Measurements from ENCODE around the gene ICAM4. TPM values are rescaled to one million over a fixed set of nuclear protein-coding genes. Genes with fewer than 3 reads are reported as not detected.

The ICAM4 gene
- total RNA-seq, 2 experiments from 2014 or later, result 0.38 TPM; not detected in 1

- DNase-seq (ENCODE audit: low spot score), result no peak
- ChIA-PET CTCF (ENCODE audit: unreplicated experiment) (interaction anchor here (0.6 kb wide), 1 partner anchor 109 kb away, joined by 7 read pairs; no protein-coding TSS in a partner anchor), POLR2A (no interaction called here)
- Histone ChIP-seq H3K36me3 (ENCODE audit: insufficient read depth, low read length) (no peaks in the 10 kb centered on the region), H3K9me3 (ENCODE audit: low read length) (no peaks in the 10 kb centered on the region), H2AFZ (ENCODE audit: low read length) (no peak overlapping the region), H3K79me2 (ENCODE audit: insufficient read depth, low read depth, low read length) (0 out of 2 replicates have a peak, but pooled peaks cover 5% of the 10 kb centered on the region), H3K4me2 (ENCODE audit: low read length) (no peak overlapping the region), H3K27ac (ENCODE audit: low read depth, low read length, poor library complexity, severe bottlenecking) (no peak overlapping the region), H4K20me1 (ENCODE audit: insufficient read depth, low read length) (no peaks in the 10 kb centered on the region), H3K9me2 (ENCODE audit: insufficient read depth, low read length) (no peaks in the 10 kb centered on the region), H3K4me3 (ENCODE audit: low read depth, low read length, poor library complexity, severe bottlenecking) (no peak overlapping the region), H3K4me1 (ENCODE audit: insufficient read depth, low read length, poor library complexity, severe bottlenecking) (peaks cover 31% of the 10 kb centered on the region)
- BruUV-seq (replicated peaks), result no TSS peak
- TF ChIP-seq, protein P1, sequence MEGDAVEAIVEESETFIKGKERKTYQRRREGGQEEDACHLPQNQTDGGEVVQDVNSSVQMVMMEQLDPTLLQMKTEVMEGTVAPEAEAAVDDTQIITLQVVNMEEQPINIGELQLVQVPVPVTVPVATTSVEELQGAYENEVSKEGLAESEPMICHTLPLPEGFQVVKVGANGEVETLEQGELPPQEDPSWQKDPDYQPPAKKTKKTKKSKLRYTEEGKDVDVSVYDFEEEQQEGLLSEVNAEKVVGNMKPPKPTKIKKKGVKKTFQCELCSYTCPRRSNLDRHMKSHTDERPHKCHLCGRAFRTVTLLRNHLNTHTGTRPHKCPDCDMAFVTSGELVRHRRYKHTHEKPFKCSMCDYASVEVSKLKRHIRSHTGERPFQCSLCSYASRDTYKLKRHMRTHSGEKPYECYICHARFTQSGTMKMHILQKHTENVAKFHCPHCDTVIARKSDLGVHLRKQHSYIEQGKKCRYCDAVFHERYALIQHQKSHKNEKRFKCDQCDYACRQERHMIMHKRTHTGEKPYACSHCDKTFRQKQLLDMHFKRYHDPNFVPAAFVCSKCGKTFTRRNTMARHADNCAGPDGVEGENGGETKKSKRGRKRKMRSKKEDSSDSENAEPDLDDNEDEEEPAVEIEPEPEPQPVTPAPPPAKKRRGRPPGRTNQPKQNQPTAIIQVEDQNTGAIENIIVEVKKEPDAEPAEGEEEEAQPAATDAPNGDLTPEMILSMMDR (conservative IDR thresholded peaks at IDR 0.05; ENCODE audit: low read length), result no peak
- no peak for TF ChIP-seq EZH2phosphoT487 (IDR thresholded peaks at IDR 0.05; ENCODE audit: borderline replicate concordance, low read depth, low read length)
- intact Hi-C loops (cut with micrococcal nuclease; ENCODE audit: unreplicated experiment), result loop anchor here (2.0 kb wide), 2 partner anchors 65 to 113 kb away; partner anchors contain the start of genes RAVER1 and TYK2
Measured at GRCh38 chr19:10268071-10268470, 18.7 kb upstream of the ICAM4 start.

GRCh38 chr19:10269333-10270179 is 17.2 kb upstream of the ICAM4 start:
- Histone ChIP-seq H4K20me1 (ENCODE audit: insufficient read depth, low read length) (no peaks in the 10 kb centered on the region), H3K9me2 (ENCODE audit: insufficient read depth, low read length) (no peaks in the 10 kb centered on the region), H3K4me2 (ENCODE audit: low read length) (peak overlapping the region; percentile 86), H3K4me1 (ENCODE audit: insufficient read depth, low read length, poor library complexity, severe bottlenecking) (peaks cover 31% of the 10 kb centered on the region), H3K9me3 (ENCODE audit: low read length) (no peaks in the 10 kb centered on the region), H3K36me3 (ENCODE audit: insufficient read depth, low read length) (0 out of 2 replicates have a peak, but pooled peaks cover under 1% of the 10 kb centered on the region), H3K27ac (ENCODE audit: low read depth, low read length, poor library complexity, severe bottlenecking) (no peak overlapping the region), H3K4me3 (ENCODE audit: low read depth, low read length, poor library complexity, severe bottlenecking) (peak overlapping the region; percentile 66), H3K79me2 (ENCODE audit: insufficient read depth, low read depth, low read length) (0 out of 2 replicates have a peak, but pooled peaks cover 5% of the 10 kb centered on the region), H2AFZ (ENCODE audit: low read length) (peak overlapping the region; percentile 61; the same call in 1 of the 2 replicates)
- intact Hi-C loops (cut with micrococcal nuclease; ENCODE audit: unreplicated experiment), result loop anchor here (1.0 to 2.0 kb wide), 4 partner anchors 63 to 120 kb away; partner anchors contain the start of genes RAVER1 and TYK2
- ChIA-PET CTCF (ENCODE audit: unreplicated experiment) (interaction anchor here (0.5 to 0.9 kb wide), 3 partner anchors 10 to 69 kb away, joined by 3 read pairs; partner anchors contain the start of gene ICAM5), POLR2A (interaction anchor here (0.6 to 2.4 kb wide), 3 partner anchors 64 to 655 kb away, joined by 3 to 14 read pairs (median 4); partner anchors contain the start of genes RAVER1 and TYK2)
- DNase-seq (ENCODE audit: low spot score), result peak; percentile 82
- BruUV-seq (replicated peaks), result no TSS peak
- TF ChIP-seq, protein P1 (conservative IDR thresholded peaks at IDR 0.05; ENCODE audit: low read length), result peak; percentile 94
- no peak for TF ChIP-seq EZH2phosphoT487 (IDR thresholded peaks at IDR 0.05; ENCODE audit: borderline replicate concordance, low read depth, low read length)

Data from OCI-LY7 (cell line).